ENCODE measurements around the gene HS3ST6.

The HS3ST6 gene

DNA sequence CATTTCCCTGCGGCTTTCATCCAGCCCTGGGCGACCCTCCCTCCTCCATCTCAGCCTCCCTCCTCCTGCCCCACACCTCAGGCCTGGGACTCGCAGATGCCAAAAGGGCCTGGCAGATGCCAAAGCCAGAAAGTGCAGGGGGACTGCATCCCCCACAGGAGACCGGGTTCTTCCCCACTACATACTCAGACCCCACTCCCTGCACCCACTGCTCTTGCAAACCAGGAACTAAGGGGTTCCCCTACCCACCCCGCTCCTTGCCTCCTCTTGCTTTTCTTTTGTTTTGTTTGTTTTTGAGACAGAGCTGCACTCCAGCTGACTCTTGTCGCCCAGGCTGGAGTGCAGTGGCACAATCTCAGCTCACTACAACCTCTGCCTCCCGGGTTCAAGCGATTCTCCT lies 3.2 kb downstream of the HS3ST6 start:
- DNase-seq (ENCODE audit: low read depth): no peak
- TF ChIP-seq, protein P1, sequence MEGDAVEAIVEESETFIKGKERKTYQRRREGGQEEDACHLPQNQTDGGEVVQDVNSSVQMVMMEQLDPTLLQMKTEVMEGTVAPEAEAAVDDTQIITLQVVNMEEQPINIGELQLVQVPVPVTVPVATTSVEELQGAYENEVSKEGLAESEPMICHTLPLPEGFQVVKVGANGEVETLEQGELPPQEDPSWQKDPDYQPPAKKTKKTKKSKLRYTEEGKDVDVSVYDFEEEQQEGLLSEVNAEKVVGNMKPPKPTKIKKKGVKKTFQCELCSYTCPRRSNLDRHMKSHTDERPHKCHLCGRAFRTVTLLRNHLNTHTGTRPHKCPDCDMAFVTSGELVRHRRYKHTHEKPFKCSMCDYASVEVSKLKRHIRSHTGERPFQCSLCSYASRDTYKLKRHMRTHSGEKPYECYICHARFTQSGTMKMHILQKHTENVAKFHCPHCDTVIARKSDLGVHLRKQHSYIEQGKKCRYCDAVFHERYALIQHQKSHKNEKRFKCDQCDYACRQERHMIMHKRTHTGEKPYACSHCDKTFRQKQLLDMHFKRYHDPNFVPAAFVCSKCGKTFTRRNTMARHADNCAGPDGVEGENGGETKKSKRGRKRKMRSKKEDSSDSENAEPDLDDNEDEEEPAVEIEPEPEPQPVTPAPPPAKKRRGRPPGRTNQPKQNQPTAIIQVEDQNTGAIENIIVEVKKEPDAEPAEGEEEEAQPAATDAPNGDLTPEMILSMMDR (IDR thresholded peaks at IDR 0.05; ENCODE audit: insufficient read depth, low read depth, low read length, missing control alignments): no peak
- no peak overlapping the region for H3K4me3 ChIP-seq (ENCODE audit: low read depth, low read length)

DNA sequence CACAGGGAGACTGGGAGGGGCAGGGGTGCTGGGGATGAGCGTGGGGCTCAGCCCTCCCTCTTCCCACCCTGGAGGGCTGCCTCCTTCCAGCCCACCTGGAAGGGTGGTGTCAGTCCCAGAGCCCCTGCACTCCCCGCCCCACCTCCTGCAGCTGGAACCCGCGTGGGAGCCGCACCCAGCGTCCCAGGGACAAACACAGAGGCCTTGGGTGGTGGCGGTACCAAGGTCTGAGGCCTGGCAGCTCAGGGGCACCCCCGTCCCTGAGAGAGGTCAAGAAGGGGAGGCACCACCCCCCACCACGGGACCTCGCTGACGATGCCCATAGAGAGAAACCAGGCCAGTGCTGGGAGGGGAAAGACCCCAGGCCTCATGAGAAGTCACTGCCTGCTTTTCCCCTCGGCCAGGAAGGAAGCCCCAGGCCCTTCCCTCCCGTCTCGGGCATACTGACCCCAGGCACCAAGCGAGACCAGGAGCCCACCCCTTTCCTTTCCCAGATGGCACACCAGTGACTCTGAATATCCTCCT lies 4.1 kb downstream of the HS3ST6 start:
- TF ChIP-seq, protein P1 (IDR thresholded peaks at IDR 0.05; ENCODE audit: insufficient read depth, low read depth, low read length, missing control alignments): no peak
- H3K4me3 ChIP-seq (ENCODE audit: low read depth, low read length): no peak overlapping the region
- no peak for DNase-seq (ENCODE audit: low read depth)

DNA sequence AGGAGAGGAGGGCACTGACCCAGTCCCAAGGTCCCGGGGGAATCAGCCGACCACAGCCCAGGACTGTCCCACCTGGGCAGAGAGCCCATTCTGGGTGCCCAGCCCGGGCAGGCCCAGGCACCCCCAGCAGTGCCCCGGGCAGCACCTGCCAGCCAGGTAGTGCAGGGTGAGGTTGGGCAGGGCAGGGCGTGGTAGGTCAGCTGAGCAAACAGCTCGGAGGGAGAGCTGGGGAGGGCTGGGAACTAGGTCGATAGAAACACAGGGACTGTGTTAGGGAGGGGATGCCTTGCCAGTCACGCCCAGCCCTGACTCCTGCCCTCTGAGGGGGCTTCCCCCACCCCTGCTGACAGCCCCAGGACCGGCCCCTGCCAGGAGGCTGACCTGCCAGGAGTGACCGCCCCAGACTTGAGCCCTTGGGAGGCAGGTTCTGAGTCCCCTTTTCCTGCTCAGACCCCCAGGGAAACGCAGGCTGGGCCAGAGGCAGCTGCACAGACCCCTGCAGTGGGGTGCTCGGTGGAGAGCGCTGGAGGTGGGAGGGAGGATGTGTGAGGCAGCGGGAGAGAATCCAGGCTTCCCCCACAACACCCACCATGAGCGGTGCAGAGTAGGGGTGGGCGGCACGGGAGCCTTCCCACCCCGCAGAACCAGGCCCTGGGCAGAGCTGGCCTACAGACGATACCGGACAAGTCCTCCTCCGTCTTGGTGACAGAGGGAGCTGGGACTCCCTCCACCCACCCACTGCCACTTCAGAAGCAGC lies 4.7 kb downstream of the HS3ST6 start:
- DNase-seq (ENCODE audit: low read depth): no peak
- TF ChIP-seq, protein P1 (IDR thresholded peaks at IDR 0.05; ENCODE audit: insufficient read depth, low read depth, low read length, missing control alignments): no peak
- no peak overlapping the region for H3K4me3 ChIP-seq (ENCODE audit: low read depth, low read length)

DNA sequence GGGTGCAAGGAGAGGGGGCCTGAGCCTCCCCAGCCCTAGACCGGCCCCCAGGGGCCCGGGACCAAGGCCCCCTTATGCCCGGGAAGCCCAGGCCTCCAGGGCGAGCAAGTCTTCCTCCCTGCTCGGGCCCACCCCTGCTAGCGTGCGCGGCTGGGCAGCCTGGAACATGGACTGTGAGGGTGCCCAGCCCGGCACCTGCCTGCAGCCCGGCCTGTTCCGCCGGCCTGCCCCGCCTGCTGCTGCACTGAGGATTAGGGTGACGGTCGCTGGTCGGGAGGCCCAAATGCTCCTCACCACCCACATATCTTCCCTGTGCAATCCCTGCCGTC lies 6.0 kb downstream of the HS3ST6 start:
- no peak for DNase-seq (ENCODE audit: low read depth)
- TF ChIP-seq, protein P1 (IDR thresholded peaks at IDR 0.05; ENCODE audit: insufficient read depth, low read depth, low read length, missing control alignments): no peak
- H3K4me3 ChIP-seq (ENCODE audit: low read depth, low read length): no peak overlapping the region

DNA sequence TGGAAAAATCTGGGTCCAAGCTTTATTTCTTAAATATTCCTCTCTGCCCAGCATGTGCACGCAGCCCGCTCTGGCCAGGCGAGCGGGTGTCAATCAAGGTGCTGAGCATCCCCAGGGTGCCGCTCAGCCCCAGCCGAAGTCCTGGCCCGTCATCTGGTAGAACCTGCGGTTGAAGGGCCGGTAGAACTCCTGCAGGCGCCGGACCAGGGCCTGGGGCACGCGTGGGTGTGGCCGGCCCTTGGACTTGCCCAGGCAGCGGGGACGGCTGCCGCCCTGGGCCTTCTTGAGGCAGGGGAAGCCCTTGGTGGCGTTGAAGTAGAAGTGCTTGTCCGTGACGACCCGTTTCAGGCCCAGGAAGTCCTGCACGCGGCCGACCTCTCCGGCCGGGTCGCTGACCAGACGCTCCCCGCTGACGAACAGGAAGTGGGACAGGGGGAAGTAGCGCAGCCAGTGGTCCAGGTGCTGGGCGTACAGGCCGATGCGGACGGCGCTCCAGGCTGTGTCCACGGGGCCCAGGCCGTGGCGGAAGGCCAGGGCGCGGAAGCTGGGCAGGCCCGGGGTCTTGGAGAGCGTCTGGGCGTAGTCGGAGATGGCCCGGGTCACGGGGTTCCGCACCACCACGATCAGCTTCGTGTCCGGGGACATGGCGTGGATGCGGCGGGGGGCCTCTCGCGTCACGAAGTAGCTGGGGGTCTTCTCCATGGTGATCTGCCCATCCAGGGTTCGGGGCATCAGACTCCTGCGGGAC lies 6.6 kb downstream of the HS3ST6 start:
- DNase-seq (ENCODE audit: low read depth): no peak
- TF ChIP-seq, protein P1 (IDR thresholded peaks at IDR 0.05; ENCODE audit: insufficient read depth, low read depth, low read length, missing control alignments): no peak
- H3K4me3 ChIP-seq (ENCODE audit: low read depth, low read length): no peak overlapping the region

DNA sequence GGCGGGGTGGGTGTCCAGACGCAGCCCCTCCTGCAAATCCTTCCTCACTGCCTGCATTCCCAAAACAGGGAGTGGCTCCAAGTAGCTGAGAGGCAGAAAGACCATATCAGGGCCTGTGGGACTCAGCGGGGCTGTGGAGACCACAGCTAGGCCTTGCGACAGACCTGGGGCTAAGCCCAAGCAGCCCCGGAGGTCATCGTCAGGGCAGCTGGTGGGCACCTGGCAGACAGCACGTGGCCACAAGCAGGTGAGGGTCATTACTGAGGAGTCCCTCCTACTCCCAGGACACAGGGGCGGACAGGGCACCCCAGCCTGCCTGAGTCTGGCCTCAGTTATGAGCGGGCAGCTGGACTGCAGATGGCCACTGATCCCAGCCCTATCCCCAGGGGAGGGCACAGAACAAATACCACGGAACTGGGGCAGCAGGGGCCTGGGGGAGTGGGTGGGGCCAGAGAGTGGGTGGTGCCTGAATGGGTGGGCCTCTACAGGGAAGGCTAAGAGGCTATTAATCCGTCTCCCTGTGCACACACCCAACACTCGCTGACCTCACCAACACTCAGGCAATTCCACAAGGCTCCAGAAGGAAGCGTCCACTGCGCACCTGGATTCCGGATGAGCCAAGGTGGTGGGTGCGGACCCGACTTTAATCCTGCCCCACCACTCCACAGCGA lies 8.5 kb downstream of the HS3ST6 start:
- DNase-seq (ENCODE audit: low read depth): no peak
- TF ChIP-seq, protein P1 (IDR thresholded peaks at IDR 0.05; ENCODE audit: insufficient read depth, low read depth, low read length, missing control alignments): no peak
- no peak overlapping the region for H3K4me3 ChIP-seq (ENCODE audit: low read depth, low read length)

Data from GM12865 (cell line).